ENCODE data around the gene ATP6V1C2. TPM values are rescaled to one million over a fixed set of nuclear protein-coding genes. Genes with fewer than 3 reads are reported as not detected.

Gene ATP6V1C2
- total RNA-seq, 2 donors from 2014 or later: 0.12 to 0.44 TPM

DNA sequence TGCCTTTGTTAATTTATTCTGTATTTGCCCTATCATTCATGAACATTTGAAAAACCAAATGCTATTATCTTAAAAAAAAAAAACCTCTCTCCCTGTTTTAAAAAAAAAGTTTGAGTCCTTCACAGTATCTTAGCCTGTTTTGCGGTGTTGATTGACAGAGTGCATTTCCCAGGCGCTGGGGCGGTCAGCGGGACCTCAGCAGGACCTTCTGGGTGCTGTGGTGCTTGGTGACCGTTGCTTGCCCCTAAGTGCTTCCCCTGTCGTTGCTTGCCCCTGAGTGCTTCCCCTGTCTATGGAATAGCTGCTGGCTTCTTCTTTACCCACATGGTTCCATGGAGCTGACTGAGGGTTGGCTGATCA, 12.1 kb downstream of the ATP6V1C2 start:
- Histone ChIP-seq H3K4me3 (no peak overlapping the region), H3K27ac (no peak overlapping the region), H3K4me1 (no peaks in the 10 kb centered on the region), H3K9me3 (no peaks in the 10 kb centered on the region), H3K27me3 (no peaks in the 10 kb centered on the region), H3K36me3 (no peaks in the 10 kb centered on the region)
- no peak for DNase-seq (ENCODE audit: low spot score)
- TF ChIP-seq, protein P1, sequence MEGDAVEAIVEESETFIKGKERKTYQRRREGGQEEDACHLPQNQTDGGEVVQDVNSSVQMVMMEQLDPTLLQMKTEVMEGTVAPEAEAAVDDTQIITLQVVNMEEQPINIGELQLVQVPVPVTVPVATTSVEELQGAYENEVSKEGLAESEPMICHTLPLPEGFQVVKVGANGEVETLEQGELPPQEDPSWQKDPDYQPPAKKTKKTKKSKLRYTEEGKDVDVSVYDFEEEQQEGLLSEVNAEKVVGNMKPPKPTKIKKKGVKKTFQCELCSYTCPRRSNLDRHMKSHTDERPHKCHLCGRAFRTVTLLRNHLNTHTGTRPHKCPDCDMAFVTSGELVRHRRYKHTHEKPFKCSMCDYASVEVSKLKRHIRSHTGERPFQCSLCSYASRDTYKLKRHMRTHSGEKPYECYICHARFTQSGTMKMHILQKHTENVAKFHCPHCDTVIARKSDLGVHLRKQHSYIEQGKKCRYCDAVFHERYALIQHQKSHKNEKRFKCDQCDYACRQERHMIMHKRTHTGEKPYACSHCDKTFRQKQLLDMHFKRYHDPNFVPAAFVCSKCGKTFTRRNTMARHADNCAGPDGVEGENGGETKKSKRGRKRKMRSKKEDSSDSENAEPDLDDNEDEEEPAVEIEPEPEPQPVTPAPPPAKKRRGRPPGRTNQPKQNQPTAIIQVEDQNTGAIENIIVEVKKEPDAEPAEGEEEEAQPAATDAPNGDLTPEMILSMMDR (IDR thresholded peaks at IDR 0.05): no peak

DNA sequence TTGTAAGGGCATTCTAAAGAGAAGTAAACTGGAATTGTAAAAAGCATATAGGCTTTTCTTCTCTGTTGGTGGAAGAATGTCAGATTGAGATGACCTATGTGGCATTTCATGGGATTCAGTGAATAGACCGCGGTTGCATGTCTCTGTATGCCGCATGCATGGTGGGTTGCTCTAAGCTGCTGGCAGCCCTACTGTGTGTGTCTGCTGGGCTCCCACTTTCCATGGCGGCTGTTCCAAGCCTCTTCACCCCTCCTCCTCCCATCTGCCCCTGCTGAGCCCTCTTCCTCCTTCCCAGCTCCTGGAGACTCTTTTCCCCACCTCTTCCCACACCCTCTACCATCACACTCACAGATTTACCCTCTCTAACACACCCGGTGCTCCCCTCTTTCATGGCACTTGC, 12.6 kb downstream of the ATP6V1C2 start:
- no peaks in the 10 kb centered on the region for H3K27me3 ChIP-seq
- H3K4me1 ChIP-seq: no peaks in the 10 kb centered on the region
- H3K4me3 ChIP-seq: no peak overlapping the region
- no peak overlapping the region for H3K27ac ChIP-seq
- no peaks in the 10 kb centered on the region for H3K36me3 ChIP-seq
- H3K9me3 ChIP-seq: no peaks in the 10 kb centered on the region
- TF ChIP-seq, protein P1 (IDR thresholded peaks at IDR 0.05): no peak
- DNase-seq (ENCODE audit: low spot score): no peak

DNA sequence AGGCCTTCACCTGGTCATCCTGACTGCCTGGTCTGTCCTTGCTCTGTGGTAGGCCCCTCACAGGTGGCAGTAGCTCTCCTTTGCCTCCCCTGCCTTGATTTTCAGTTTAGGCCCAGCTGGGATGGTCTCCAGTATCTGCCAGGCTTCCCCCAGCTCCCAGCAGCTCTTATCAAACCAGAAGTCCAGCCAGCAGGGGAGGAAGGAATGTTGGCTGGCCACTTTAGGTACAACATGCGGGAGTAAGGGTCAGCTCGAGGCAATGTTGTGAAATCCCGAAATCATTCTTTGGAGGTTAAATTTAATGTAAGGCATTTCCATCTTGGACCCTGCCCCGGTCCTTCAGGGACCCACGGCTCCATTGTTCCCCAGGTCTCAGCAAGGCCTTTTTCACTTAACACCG, 16.8 kb downstream of the ATP6V1C2 start:
- no peaks in the 10 kb centered on the region for H3K9me3 ChIP-seq
- DNase-seq (ENCODE audit: low spot score): no peak
- TF ChIP-seq, protein P1 (IDR thresholded peaks at IDR 0.05): no peak

DNA sequence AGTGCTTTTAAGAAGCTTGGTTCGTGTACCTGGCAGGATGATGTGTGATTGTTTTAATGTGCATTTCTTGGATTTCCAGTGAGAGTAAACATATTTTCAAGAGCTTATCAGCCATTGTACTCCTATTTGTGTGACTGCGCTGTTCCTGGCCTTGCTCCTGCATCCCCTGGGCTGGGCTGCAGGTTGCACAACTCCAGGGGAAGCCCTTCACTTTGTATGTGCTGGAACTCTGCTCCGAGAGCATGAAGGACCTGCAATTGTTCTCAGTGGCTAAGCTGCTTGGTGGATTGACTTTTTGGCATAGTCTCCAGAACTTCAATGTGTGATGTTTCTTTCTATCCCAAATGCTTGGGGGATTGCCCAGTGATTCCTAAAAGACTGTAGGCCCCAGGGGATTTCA, 18.8 kb downstream of the ATP6V1C2 start:
- Histone ChIP-seq H3K4me3 (no peak overlapping the region), H3K27ac (no peak overlapping the region), H3K27me3 (no peaks in the 10 kb centered on the region), H3K9me3 (no peaks in the 10 kb centered on the region), H3K4me1 (no peaks in the 10 kb centered on the region), H3K36me3 (no peaks in the 10 kb centered on the region)
- TF ChIP-seq, protein P1 (IDR thresholded peaks at IDR 0.05): no peak
- DNase-seq (ENCODE audit: low spot score): no peak

More for the DNA sequence above, 16.8 kb downstream of the ATP6V1C2 start:
- no peaks in the 10 kb centered on the region for H3K4me1 ChIP-seq
- H3K36me3 ChIP-seq: no peaks in the 10 kb centered on the region
- no peaks in the 10 kb centered on the region for H3K27me3 ChIP-seq
- no peak overlapping the region for H3K27ac ChIP-seq
- no peak overlapping the region for H3K4me3 ChIP-seq

GRCh38 chr2:10741139-10741538, 19.7 kb downstream of the ATP6V1C2 start:
- Histone ChIP-seq H3K36me3 (no peaks in the 10 kb centered on the region), H3K27ac (no peak overlapping the region), H3K4me1 (no peaks in the 10 kb centered on the region), H3K9me3 (no peaks in the 10 kb centered on the region), H3K4me3 (no peak overlapping the region), H3K27me3 (no peaks in the 10 kb centered on the region)
- TF ChIP-seq, protein P1 (IDR thresholded peaks at IDR 0.05): no peak
- no peak for DNase-seq (ENCODE audit: low spot score)

DNA sequence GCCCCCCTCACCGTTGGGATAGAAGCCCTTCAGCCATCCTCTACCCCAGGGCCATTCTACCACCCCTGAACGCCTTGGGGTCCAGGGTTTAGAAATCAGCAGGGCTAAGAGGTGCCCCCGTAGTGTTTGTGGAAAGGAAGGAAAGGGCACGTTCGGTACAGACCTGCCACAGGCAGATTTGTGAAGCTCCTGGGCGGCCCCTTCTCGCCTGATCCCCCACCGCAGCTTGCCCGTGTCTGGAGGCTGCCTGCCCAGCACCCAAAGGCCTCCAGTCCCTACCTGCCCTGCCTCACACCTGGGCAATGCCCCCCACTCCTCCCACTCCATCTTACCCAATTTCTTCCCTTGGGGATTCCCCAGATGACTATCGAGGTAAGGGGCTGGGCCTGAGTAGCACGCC, 21.2 kb downstream of the ATP6V1C2 start:
- TF ChIP-seq, protein P1 (IDR thresholded peaks at IDR 0.05): no peak
- Histone ChIP-seq H3K36me3 (no peaks in the 10 kb centered on the region), H3K27ac (no peak overlapping the region), H3K4me1 (no peaks in the 10 kb centered on the region), H3K27me3 (no peaks in the 10 kb centered on the region), H3K9me3 (no peaks in the 10 kb centered on the region), H3K4me3 (no peak overlapping the region)
- no peak for DNase-seq (ENCODE audit: low spot score)
